Right hindlimb (tissue), 1 donor: ENCODE results near the gene SIAH3.
A peak's percentile ranks its signal among the peaks of the same experiment; 100 is the strongest.

Experiments
- DNase-seq: peaks from one replicate; pipeline ENCODE4 v3.0.0-alpha.2; 2018

The SIAH3 gene

GRCh38 chr13:45860240-45860639 is 8.7 kb upstream of the SIAH3 start:
- DNase-seq: no peak

- peak; percentile 31 for DNase-seq
These were observed 8.2 kb upstream of the SIAH3 start for GRCh38 chr13:45859705-45860104.

- DNase-seq: no peak
These were observed 941 bp upstream of the SIAH3 start for GRCh38 chr13:45852494-45852893.

- no peak for DNase-seq
These were observed 403 bp upstream of the SIAH3 start for GRCh38 chr13:45851956-45852355.

- DNase-seq: no peak
These were observed 1.4 kb downstream of the SIAH3 start for GRCh38 chr13:45850027-45850613.

- DNase-seq: no peak
These were observed 2.1 kb downstream of the SIAH3 start for GRCh38 chr13:45849408-45849807.

GRCh38 chr13:45847554-45848224 is 3.9 kb downstream of the SIAH3 start:
- DNase-seq: no peak

- DNase-seq: no peak
These were observed 4.9 kb downstream of the SIAH3 start for GRCh38 chr13:45846681-45847080.

- DNase-seq: no peak
These were observed 13.3 kb downstream of the SIAH3 start for GRCh38 chr13:45838171-45838745.

GRCh38 chr13:45837111-45837510 is 14.4 kb downstream of the SIAH3 start:
- DNase-seq: no peak

- no peak for DNase-seq
These were observed 17.1 kb downstream of the SIAH3 start for GRCh38 chr13:45834411-45834994.

- peak; percentile 47 for DNase-seq
These were observed 17.7 kb downstream of the SIAH3 start for GRCh38 chr13:45833663-45834375.

- DNase-seq: no peak
These were observed 18.3 kb downstream of the SIAH3 start for GRCh38 chr13:45833242-45833641.

- no peak for DNase-seq
These were observed 19.7 kb downstream of the SIAH3 start for GRCh38 chr13:45831851-45832250.

- no peak for DNase-seq
These were observed 21.4 kb downstream of the SIAH3 start for GRCh38 chr13:45830121-45830520.

GRCh38 chr13:45828256-45828968 is 23.1 kb downstream of the SIAH3 start:
- DNase-seq: no peak

GRCh38 chr13:45827318-45827717 is 24.2 kb downstream of the SIAH3 start:
- no peak for DNase-seq

GRCh38 chr13:45826731-45827130 is 24.8 kb downstream of the SIAH3 start:
- DNase-seq: no peak

- DNase-seq: no peak
These were observed 26.2 kb downstream of the SIAH3 start for GRCh38 chr13:45825387-45825650.

GRCh38 chr13:45823583-45823982 is 28.0 kb downstream of the SIAH3 start:
- no peak for DNase-seq

- DNase-seq: no peak
These were observed 29.7 kb downstream of the SIAH3 start for GRCh38 chr13:45821811-45822210.

- no peak for DNase-seq
These were observed 31.3 kb downstream of the SIAH3 start for GRCh38 chr13:45820106-45820838.
